ENCODE measurements around the gene WSCD1. TPM values are rescaled to one million over a fixed set of nuclear protein-coding genes. Genes with fewer than 3 reads are reported as not detected.

The WSCD1 gene
- total and polyA plus RNA-seq, 9 donors: 0.53 to 4.4 (median 1.7) TPM

- DNase-seq: no peak
- 58 to 70% (median 60%) methylated on average over 5 of the region's 5 CpGs for WGBS, 3 donors
- H3K4me1 ChIP-seq (ENCODE audit: insufficient read depth): no peaks in the 10 kb centered on the region
- no peaks in the 10 kb centered on the region for H3K27me3 ChIP-seq
- H3K27ac ChIP-seq: no peak overlapping the region
- TF ChIP-seq POLR2A (IDR thresholded peaks at IDR 0.05) (no peak), CTCF (IDR thresholded peaks at IDR 0.05) (no peak), EP300 (IDR thresholded peaks at IDR 0.05) (no peak)
- H3K9me3 ChIP-seq: no peaks in the 10 kb centered on the region
- no peak overlapping the region for H3K4me3 ChIP-seq
- no peaks in the 10 kb centered on the region for H3K36me3 ChIP-seq
- intact Hi-C loops (cut with DNase I): no loop called here
Observed at GRCh38 chr17:6108382-6108781, 38.2 kb downstream of the WSCD1 start.

- 77 to 81% (median 81%) methylated on average over 5 of the region's 5 CpGs for WGBS, 3 donors
- Histone ChIP-seq H3K4me1 (ENCODE audit: insufficient read depth) (no peaks in the 10 kb centered on the region), H3K9me3 (no peaks in the 10 kb centered on the region), H3K4me3 (no peak overlapping the region), H3K36me3 (no peaks in the 10 kb centered on the region), H3K27me3 (no peaks in the 10 kb centered on the region), H3K27ac (no peak overlapping the region)
- no peak for DNase-seq
- no peak for TF ChIP-seq EP300 (IDR thresholded peaks at IDR 0.05)
- no peak for TF ChIP-seq CTCF (IDR thresholded peaks at IDR 0.05)
- no peak for TF ChIP-seq POLR2A (IDR thresholded peaks at IDR 0.05)
- intact Hi-C loops (cut with DNase I): no loop called here
Observed at GRCh38 chr17:6108987-6109386, 38.8 kb downstream of the WSCD1 start.

- H3K9me3 ChIP-seq: no peaks in the 10 kb centered on the region
- H3K27ac ChIP-seq: no peak overlapping the region
- H3K36me3 ChIP-seq: no peaks in the 10 kb centered on the region
- H3K4me1 ChIP-seq (ENCODE audit: insufficient read depth): no peaks in the 10 kb centered on the region
- no peaks in the 10 kb centered on the region for H3K27me3 ChIP-seq
- H3K4me3 ChIP-seq: no peak overlapping the region
- TF ChIP-seq POLR2A (IDR thresholded peaks at IDR 0.05) (no peak), CTCF (IDR thresholded peaks at IDR 0.05) (no peak), EP300 (IDR thresholded peaks at IDR 0.05) (no peak)
- DNase-seq: no peak
- intact Hi-C loops (cut with DNase I): no loop called here
- 82 to 93% (median 89%) methylated on average over 4 of the region's 4 CpGs for WGBS, 3 donors
Observed at GRCh38 chr17:6109536-6109935, 39.4 kb downstream of the WSCD1 start.

- WGBS, 3 donors: 65 to 75% (median 73%) methylated on average over 4 of the region's 4 CpGs
- DNase-seq: no peak
Observed at GRCh38 chr17:6110088-6110487, 39.9 kb downstream of the WSCD1 start.

More at GRCh38 chr17:6110088-6110487, 39.9 kb downstream of the WSCD1 start:
- no peaks in the 10 kb centered on the region for H3K9me3 ChIP-seq
- intact Hi-C loops (cut with DNase I): loop anchor here in 1 of 4 donors (10.0 kb wide), 1 partner anchor 55 kb away; no protein-coding TSS in a partner anchor
- H3K36me3 ChIP-seq: no peaks in the 10 kb centered on the region
- no peaks in the 10 kb centered on the region for H3K27me3 ChIP-seq
- no peak overlapping the region for H3K27ac ChIP-seq
- no peak for TF ChIP-seq EP300 (IDR thresholded peaks at IDR 0.05)
- TF ChIP-seq CTCF (IDR thresholded peaks at IDR 0.05): no peak
- no peak for TF ChIP-seq POLR2A (IDR thresholded peaks at IDR 0.05)
- H3K4me3 ChIP-seq: no peak overlapping the region
- H3K4me1 ChIP-seq (ENCODE audit: insufficient read depth): no peaks in the 10 kb centered on the region

Measured in ovary (tissue), 9 donors.